HG03175 (cell line): Measurements from ENCODE around the gene BRD2.

ENCODE experiments used
- ATAC-seq: cut with Tn5 transposase; IDR thresholded peaks from one replicate; pipeline ENCODE4 v1.9.1; 2021; ENCODE audit warnings: mild to moderate bottlenecking, moderate library complexity; ENCODE audit not compliant: unreplicated experiment

Gene BRD2

GRCh38 chr6:32984622-32985389 lies 16.4 kb downstream of the BRD2 start:
- ATAC-seq: no peak

GRCh38 chr6:32989368-32989767 lies 21.0 kb downstream of the BRD2 start:
- ATAC-seq: no peak

GRCh38 chr6:32991972-32992371 lies 23.6 kb downstream of the BRD2 start:
- no peak for ATAC-seq

- no peak for ATAC-seq
These were observed 25.1 kb downstream of the BRD2 start for GRCh38 chr6:32993363-32993973.

GRCh38 chr6:32995448-32995847 lies 27.1 kb downstream of the BRD2 start:
- no peak for ATAC-seq

- no peak for ATAC-seq
These were observed 31.7 kb downstream of the BRD2 start for GRCh38 chr6:33000055-33000454.

- ATAC-seq: no peak
These were observed 33.3 kb downstream of the BRD2 start for GRCh38 chr6:33001685-33002084.

GRCh38 chr6:33004940-33005339 lies 36.5 kb downstream of the BRD2 start:
- no peak for ATAC-seq

GRCh38 chr6:33007831-33008400 lies 39.5 kb downstream of the BRD2 start:
- no peak for ATAC-seq

GRCh38 chr6:33008944-33009861 lies 40.8 kb downstream of the BRD2 start, which contains the start of gene HLA-DOA:
Gene HLA-DOA, minus strand, starts transcription at chr6:33009591.
- peak; percentile 95 for ATAC-seq

GRCh38 chr6:33010356-33010755 lies 42.0 kb downstream of the BRD2 start:
- no peak for ATAC-seq

GRCh38 chr6:33013608-33014007 lies 45.2 kb downstream of the BRD2 start:
- ATAC-seq: no peak

- ATAC-seq: no peak
These were observed 46.6 kb downstream of the BRD2 start for GRCh38 chr6:33014841-33015634.

GRCh38 chr6:33015798-33016197 lies 47.4 kb downstream of the BRD2 start:
- ATAC-seq: no peak

- no peak for ATAC-seq
These were observed 48.6 kb downstream of the BRD2 start for GRCh38 chr6:33017018-33017417.

- no peak for ATAC-seq
These were observed 49.4 kb downstream of the BRD2 start for GRCh38 chr6:33017694-33018353.

GRCh38 chr6:33018418-33018817 lies 50.0 kb downstream of the BRD2 start:
- ATAC-seq: no peak

GRCh38 chr6:33018904-33019303 lies 50.5 kb downstream of the BRD2 start:
- peak; percentile 76 for ATAC-seq

GRCh38 chr6:33019372-33019771 lies 51.0 kb downstream of the BRD2 start:
- no peak for ATAC-seq

GRCh38 chr6:33021917-33022316 lies 53.5 kb downstream of the BRD2 start:
- no peak for ATAC-seq
